Measurements from ENCODE around the gene WDFY2.

GRCh38 chr13:51776179-51776578 is 191.9 kb downstream of the WDFY2 start:
- no peak for TF ChIP-seq BHLHE40 (IDR thresholded peaks at IDR 0.05; ENCODE audit: borderline replicate concordance in 1 of 2, low read depth in 2 of 2, low read length in 1 of 2)
- TF ChIP-seq RAD51 (IDR thresholded peaks at IDR 0.05) = no peak
- TF ChIP-seq POLR2AphosphoS5 (IDR thresholded peaks at IDR 0.05; ENCODE audit: low read length) = no peak

All from GM12878 (cell line).